HCT116 (cell line): ENCODE results near the gene ARHGEF39. TPM values are rescaled to one million over a fixed set of nuclear protein-coding genes. Genes with fewer than 3 reads are reported as not detected.

Source experiments
- ATAC-seq: fragments of 200-7000 bp; cut with Tn5 transposase; 2 replicates; pipeline ENCODE4 v1.9.1; 2020; ENCODE audit warnings: mild to moderate bottlenecking, moderate library complexity
- BruUV-seq: library from RNA; stranded (reverse); fragments of 400-500 nt; replicated peaks from 2 replicates; lab custom pipeline; 2021; lab: Mats Ljungman, UMichigan
- CTCF ChIA-PET: fragments of 300-600 bp; sonication (Branson Sonifier 250); formaldehyde crosslinking; loops from one replicate; lab custom pipeline; 2021; ENCODE audit warnings: antibody characterized with exemption; lab: Charles Lee
- POLR2A ChIA-PET: fragments of 300-600, 350-600 bp; sonication (Branson Sonifier 250); formaldehyde crosslinking; loops from one replicate; lab custom pipeline; 2021; ENCODE audit warnings: antibody characterized with exemption; lab: Charles Lee
- RAD21 ChIA-PET, 2 experiments: fragments of 300-600 bp; sonication (Branson Sonifier 250); formaldehyde crosslinking; loops; one replicate each; lab custom pipeline; 2023; ENCODE audit warnings: low total read pairs in 2 of 2; ENCODE audit not compliant: uncharacterized antibody in 2 of 2, unreplicated experiment in 2 of 2, low non-redundant PET in 1 of 2; lab: Charles Lee
- DNase-seq: peaks from one replicate; pipeline ENCODE4 v3.0.0-alpha.2; 2010; ENCODE audit warnings: low read depth, low spot score
- H2AFZ ChIP-seq: fragments of 200-600 bp; shearing (Covaris generic), sonication (generic); 2 replicates; pipeline ENCODE4 v1.6.1; 2017; ENCODE audit warnings: low read depth, mixed run types, mixed read lengths, antibody characterized with exemption, low read length; ENCODE audit not compliant: poor library complexity, severe bottlenecking
- H3K27ac ChIP-seq: 2 replicates; pipeline ENCODE4 v1.5.1; 2012; ENCODE audit warnings: low read depth, low read length
- H3K27me3 ChIP-seq: fragments of 200-600 bp; sonication (generic); 2 replicates; pipeline ENCODE4 v1.6.1; 2016; ENCODE audit warnings: mixed run types, low read length, mixed read lengths; ENCODE audit not compliant: insufficient read depth
- H3K36me3 ChIP-seq, 2 experiments: fragments of 200-500 bp in 1 of 2; fragments of 200-600 bp in 1 of 2; sonication (Bioruptor generic) in 1 of 2; sonication (generic) in 1 of 2; 2 replicates each; pipeline versions ENCODE4 v1.5.1 to v1.6.1; 2014 to 2016; ENCODE audit warnings: low read length in 2 of 2, inconsistent platforms in 1 of 2, mixed read lengths in 1 of 2, mixed run types in 1 of 2; ENCODE audit not compliant: insufficient read depth in 2 of 2, control insufficient read depth in 1 of 2
- H3K4me1 ChIP-seq, 2 experiments: fragments of 200-600 bp in 1 of 2; sonication (generic) in 1 of 2; 2 replicates each; pipeline versions ENCODE4 v1.5.1 to v1.6.1; 2012 to 2017; ENCODE audit warnings: low read length in 2 of 2, inconsistent platforms in 1 of 2, mild to moderate bottlenecking in 1 of 2, mixed read lengths in 1 of 2, mixed run types in 1 of 2, moderate library complexity in 1 of 2; ENCODE audit not compliant: insufficient read depth in 2 of 2, control insufficient read depth in 1 of 2
- H3K4me2 ChIP-seq: fragments of 200-600 bp; sonication (generic); 2 replicates; pipeline ENCODE4 v1.6.1; 2017; ENCODE audit warnings: mixed run types, low read length, mixed read lengths
- H3K4me3 ChIP-seq, 2 experiments: fragments of 200-600 bp in 1 of 2; sonication (generic) in 1 of 2; replicated peaks in 1 of 2; 2 replicates each; pipeline ENCODE4 v1.5.1; 2011 to 2016; ENCODE audit warnings: low read length in 2 of 2, control low read depth in 1 of 2, low read depth in 1 of 2, mild to moderate bottlenecking in 1 of 2, mixed read lengths in 1 of 2, mixed run types in 1 of 2
- H3K79me2 ChIP-seq: fragments of 200-600 bp; sonication (generic); 2 replicates; pipeline ENCODE4 v1.6.1; 2017; ENCODE audit warnings: mild to moderate bottlenecking, mixed run types, low read length, moderate library complexity, mixed read lengths; ENCODE audit not compliant: insufficient read depth
- H3K9ac ChIP-seq: fragments of 200-600 bp; sonication (generic); 2 replicates; pipeline ENCODE4 v1.6.1; 2016; ENCODE audit warnings: low read length, mixed read lengths
- H3K9me2 ChIP-seq: fragments of 200-600 bp; sonication (generic), shearing (Covaris generic); 2 replicates; pipeline ENCODE4 v1.6.1; 2017; ENCODE audit warnings: mixed run types, mild to moderate bottlenecking, moderate library complexity; ENCODE audit not compliant: insufficient read depth
- H3K9me3 ChIP-seq, 2 experiments: fragments of 200-500 bp in 1 of 2; fragments of 200-600 bp in 1 of 2; sonication (Bioruptor generic) in 1 of 2; sonication (generic) in 1 of 2; 2 replicates each; pipeline ENCODE4 v1.6.1; 2014 to 2017; ENCODE audit warnings: low read length in 2 of 2, mixed read lengths in 2 of 2, inconsistent platforms in 1 of 2, low read depth in 1 of 2, mild to moderate bottlenecking in 1 of 2, mixed run types in 1 of 2, moderate library complexity in 1 of 2; ENCODE audit not compliant: control insufficient read depth in 1 of 2, insufficient read depth in 1 of 2
- H4K20me1 ChIP-seq: fragments of 200-600 bp; sonication (generic), shearing (Covaris generic); 2 replicates; pipeline ENCODE4 v1.6.1; 2017; ENCODE audit warnings: mixed run types, mild to moderate bottlenecking, moderate library complexity; ENCODE audit not compliant: insufficient read depth
- CEBPB ChIP-seq: IDR thresholded peaks from 2 replicates; pipeline ENCODE4 v1.6.1; 2012; ENCODE audit warnings: low read depth
- CTCF ChIP-seq, 3 experiments: fragments of 200-600 bp in 1 of 3; sonication (generic) in 1 of 3; IDR thresholded peaks in 2 of 3; conservative IDR thresholded peaks in 1 of 3; 2 replicates each; pipeline ENCODE4 v1.5.1; 2012 to 2017; ENCODE audit warnings: low read depth in 2 of 3, low read length in 2 of 3, antibody characterized with exemption in 1 of 3, borderline replicate concordance in 1 of 3, control low read depth in 1 of 3, mild to moderate bottlenecking in 1 of 3, mixed read lengths in 1 of 3, mixed run types in 1 of 3, moderate library complexity in 1 of 3; ENCODE audit not compliant: insufficient read depth in 1 of 3
- JUND ChIP-seq: IDR thresholded peaks from 2 replicates; pipeline ENCODE4 v1.6.1; 2012
- RAD21 ChIP-seq: IDR thresholded peaks from 2 replicates; pipeline ENCODE4 v1.6.1; 2012; ENCODE audit warnings: low read depth, mild to moderate bottlenecking
- SP1 ChIP-seq: IDR thresholded peaks from 2 replicates; pipeline ENCODE4 v1.6.1; 2012; ENCODE audit warnings: low read depth
- YY1 ChIP-seq: IDR thresholded peaks from 2 replicates; pipeline ENCODE4 v1.6.1; 2011; ENCODE audit warnings: low read length, low read depth, moderate library complexity, mild to moderate bottlenecking; ENCODE audit not compliant: insufficient replicate concordance; ENCODE audit errors: extremely low read depth
- ZBTB33 ChIP-seq: IDR thresholded peaks from 2 replicates; pipeline ENCODE4 v1.6.1; 2011; ENCODE audit warnings: mild to moderate bottlenecking, low read length, moderate library complexity; ENCODE audit not compliant: insufficient replicate concordance; ENCODE audit errors: extremely low read depth
- ZNF274 ChIP-seq: fragments of 200-500 bp; sonication (Bioruptor generic); IDR thresholded peaks from 2 replicates; pipeline ENCODE4 v1.6.1; 2014; ENCODE audit warnings: mild to moderate bottlenecking, low read depth, low read length, inconsistent platforms
- intact Hi-C: fragments of 100-400 bp; cut with micrococcal nuclease; formaldehyde crosslinking; loops from 2 replicates; pipeline ENCODE4 v1.10.0; 2022
- total RNA-seq: library from RNA; stranded (reverse); gene quantifications from one replicate; pipeline ENCODE4 v1.2.1, GENCODE V29; 2021; ENCODE audit not compliant: unreplicated experiment

ARHGEF39 gene
- total RNA-seq, 1 experiment from 2014 or later, result 29.8 TPM

- H3K27ac ChIP-seq, result no peak overlapping the region
- peaks cover 31% of the 10 kb centered on the region for H3K79me2 ChIP-seq
- DNase-seq, result no peak
- no peaks in the 10 kb centered on the region for H3K27me3 ChIP-seq
- H3K4me2 ChIP-seq, result no peak overlapping the region
- H3K4me1 ChIP-seq, result peaks cover 9 to 11% of the 10 kb centered on the region in 2 experiments
- peaks cover 45 to 62% of the 10 kb centered on the region in 2 experiments; a peak in 3 of 4 replicates for H3K36me3 ChIP-seq
- POLR2A ChIA-PET, result interaction anchor here (1.0 kb wide), 1 partner anchor 13 kb away, joined by 3 read pairs; no protein-coding TSS in a partner anchor
- intact Hi-C loops, result no loop called here
- no peak for TF ChIP-seq JUND
- no peak for TF ChIP-seq YY1
- no peak for TF ChIP-seq ZNF274
- TF ChIP-seq CEBPB, result no peak
- TF ChIP-seq RAD21, result no peak
- no peak for TF ChIP-seq SP1
- no peak for TF ChIP-seq ZBTB33
- no peak for TF ChIP-seq CTCF (IDR thresholded peaks at IDR 0.05 in 2 of 3, conservative IDR thresholded peaks at IDR 0.05 in 1 of 3; ENCODE audit: borderline replicate concordance in 1 of 3, insufficient read depth in 1 of 3, low read depth in 2 of 3, low read length in 2 of 3)
- TF ChIP-seq, all 23 proteins: peak for 0
- no TSS peak for BruUV-seq
- ChIA-PET RAD21 (no interaction called here), CTCF (interaction anchor here (1.3 kb wide), 1 partner anchor 13 kb away, joined by 4 read pairs; no protein-coding TSS in a partner anchor)
- H3K4me3 ChIP-seq, result no peak overlapping the region
- no peaks in the 10 kb centered on the region for H4K20me1 ChIP-seq
- no peaks in the 10 kb centered on the region for H3K9me3 ChIP-seq
- H3K9ac ChIP-seq, result no peak overlapping the region
- no peak for ATAC-seq
- no peak overlapping the region for H2AFZ ChIP-seq
- no peaks in the 10 kb centered on the region for H3K9me2 ChIP-seq
Observed at GRCh38 chr9:35683323-35683722, 18.3 kb upstream of the ARHGEF39 start.
